NCI-H1417 treated with DMSO at 0.1 percent for 48 hours (cell line): Measurements from ENCODE around the gene SPTBN1.

ENCODE experiments used
- DNase-seq: peaks from one replicate; lab custom pipeline; 2025; lab: John Stamatoyannopoulos, UW

Gene SPTBN1

DNA sequence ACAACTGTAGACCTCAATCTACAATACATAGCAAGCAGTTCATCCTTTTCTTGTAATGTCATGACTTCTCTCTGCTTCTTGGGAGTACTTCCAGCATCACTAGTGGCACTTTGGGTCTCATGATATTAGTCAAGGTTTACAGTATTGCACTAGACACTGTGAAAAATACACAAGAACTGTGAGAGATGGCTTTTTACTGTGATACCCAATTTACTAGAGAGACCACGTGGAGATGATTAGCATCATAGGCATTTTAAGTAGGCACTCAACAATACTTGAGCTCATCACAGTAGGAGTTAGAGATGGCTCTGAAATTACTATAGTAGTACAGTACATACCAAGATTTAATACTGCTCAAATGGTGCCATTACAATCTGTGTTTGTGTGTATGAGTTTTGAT, 154.6 kb downstream of the SPTBN1 start:
- no peak for DNase-seq

DNA sequence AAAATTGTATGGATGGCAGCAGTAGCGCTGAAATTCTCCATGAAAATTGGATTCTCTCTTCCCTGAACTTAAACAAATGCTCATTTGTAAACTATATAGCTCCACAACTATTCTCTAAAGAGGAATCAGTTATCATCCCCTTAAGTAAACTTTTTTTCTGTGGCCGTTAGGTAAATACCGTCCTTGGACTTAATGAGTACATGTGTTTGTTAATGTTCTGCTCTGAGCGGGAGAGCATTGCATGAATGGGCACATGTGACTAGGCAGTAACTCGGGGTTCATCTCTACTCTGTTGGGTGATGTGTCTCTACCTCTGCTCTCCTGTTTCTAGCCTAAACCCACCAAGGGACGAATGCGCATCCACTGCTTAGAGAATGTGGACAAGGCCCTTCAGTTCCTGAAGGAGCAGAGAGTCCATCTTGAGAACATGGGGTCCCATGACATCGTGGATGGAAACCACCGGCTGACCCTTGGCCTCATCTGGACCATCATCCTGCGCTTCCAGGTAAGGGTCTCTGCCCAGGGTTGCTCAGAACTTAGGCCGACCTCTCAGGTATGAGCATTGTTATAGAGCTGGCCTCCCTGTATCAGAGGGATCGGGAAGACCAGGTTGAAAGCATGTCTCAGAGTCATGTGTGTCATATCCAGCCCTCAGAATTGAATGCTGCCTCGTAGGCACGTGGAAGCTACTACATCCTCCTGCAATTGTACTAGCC, 155.9 kb downstream of the SPTBN1 start:
- no peak for DNase-seq

GRCh38 chr2:54613386-54613785, 157.3 kb downstream of the SPTBN1 start:
- DNase-seq, result no peak

GRCh38 chr2:54613794-54614257, 157.7 kb downstream of the SPTBN1 start:
- DNase-seq, result no peak

DNA sequence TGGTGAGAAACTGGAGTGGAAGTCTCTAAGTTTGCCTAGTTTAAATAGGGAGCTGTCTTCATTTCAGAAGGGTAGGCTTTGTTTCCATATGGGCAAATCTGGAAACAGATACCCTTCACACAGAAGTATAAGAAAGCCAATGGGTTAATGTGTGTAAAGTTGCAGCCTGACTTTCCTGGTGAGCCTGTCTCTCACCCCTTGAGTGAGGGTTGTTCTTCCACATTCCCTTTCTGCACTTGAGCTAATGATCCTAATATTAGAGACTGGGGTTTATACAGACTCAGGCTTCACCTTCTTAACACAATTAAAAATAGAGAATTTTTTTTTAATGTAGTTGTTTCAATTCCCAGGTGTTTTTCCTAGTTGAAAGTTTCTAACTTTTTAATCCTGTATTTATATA, 158.7 kb downstream of the SPTBN1 start:
- DNase-seq, result no peak

DNA sequence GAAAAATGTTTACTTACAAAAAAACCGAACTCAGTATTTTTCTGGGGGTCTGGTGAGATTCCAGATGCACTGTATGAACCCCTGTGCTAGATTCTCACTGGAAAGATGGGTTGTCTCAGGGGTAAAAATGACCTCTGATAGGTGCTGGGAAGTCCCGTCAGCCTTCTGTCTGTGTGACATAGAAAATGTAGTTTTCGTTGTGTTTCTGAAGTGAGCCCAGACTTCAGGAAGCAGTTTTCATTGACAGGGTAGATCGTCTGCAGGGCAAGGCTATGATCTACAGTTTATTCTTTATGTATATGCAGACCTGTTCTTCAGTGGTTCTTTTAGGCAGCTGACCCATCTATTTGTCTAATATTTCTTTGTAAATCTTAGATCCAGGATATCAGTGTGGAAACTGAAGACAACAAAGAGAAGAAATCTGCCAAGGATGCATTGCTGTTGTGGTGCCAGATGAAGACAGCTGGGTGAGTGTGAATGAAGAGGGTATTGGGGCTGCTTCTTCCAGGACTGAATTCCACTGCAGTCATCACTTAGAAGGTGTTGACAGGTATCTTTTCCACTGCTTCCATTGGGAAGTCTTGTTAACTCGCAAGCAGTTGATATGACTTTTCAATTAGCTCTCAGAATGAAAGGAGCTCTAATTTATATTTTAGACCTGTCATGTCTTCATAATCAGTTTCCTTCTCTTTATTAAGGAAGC, 159.9 kb downstream of the SPTBN1 start:
- no peak for DNase-seq

GRCh38 chr2:54617409-54617808, 161.3 kb downstream of the SPTBN1 start:
- no peak for DNase-seq

GRCh38 chr2:54618646-54619565, 162.8 kb downstream of the SPTBN1 start:
- no peak for DNase-seq

- DNase-seq, result no peak
These were observed 163.6 kb downstream of the SPTBN1 start for GRCh38 chr2:54619660-54620231.

DNA sequence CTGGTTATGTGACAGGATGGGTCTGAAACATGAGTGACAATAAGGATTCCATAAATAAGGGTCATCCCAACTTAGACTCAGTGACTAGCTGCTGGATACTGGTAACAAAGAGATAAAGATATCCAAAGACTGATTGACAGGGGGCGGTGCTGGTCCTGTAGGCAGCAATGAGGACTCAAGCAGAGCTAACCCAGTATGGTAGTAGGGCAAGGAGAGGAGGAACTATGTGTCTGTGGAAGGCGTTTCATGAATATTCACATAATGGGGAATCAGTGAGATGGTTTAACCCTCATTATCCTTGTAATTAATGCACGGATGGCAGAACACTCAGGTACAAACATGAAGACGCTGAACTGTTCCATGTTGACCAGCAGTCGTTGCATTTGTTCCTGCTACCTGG, 164.8 kb downstream of the SPTBN1 start:
- no peak for DNase-seq

DNA sequence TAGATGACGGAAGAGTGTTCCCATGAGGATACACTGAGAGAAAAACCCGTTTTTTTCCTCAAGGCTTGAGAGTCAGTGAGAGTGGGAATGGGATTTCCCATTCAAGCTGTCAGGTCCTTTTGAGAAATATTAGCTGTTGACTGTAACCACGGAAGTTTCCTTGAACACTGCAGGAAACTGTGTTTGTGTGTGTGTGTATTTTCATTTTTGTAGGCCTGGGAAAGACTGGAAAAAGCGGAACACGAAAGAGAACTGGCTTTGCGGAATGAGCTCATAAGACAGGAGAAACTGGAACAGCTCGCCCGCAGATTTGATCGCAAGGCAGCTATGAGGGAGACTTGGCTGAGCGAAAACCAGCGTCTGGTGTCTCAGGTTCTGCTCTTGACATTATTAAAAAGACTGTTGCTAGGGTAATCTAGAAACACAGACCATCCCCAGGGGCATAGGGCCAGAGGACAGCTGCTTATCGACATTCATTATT, 168.5 kb downstream of the SPTBN1 start:
- DNase-seq, result no peak

- DNase-seq, result no peak
These were observed 170.0 kb downstream of the SPTBN1 start for GRCh38 chr2:54626131-54626530.

- DNase-seq, result no peak
These were observed 170.8 kb downstream of the SPTBN1 start for GRCh38 chr2:54626884-54627283.

GRCh38 chr2:54627973-54628372, 171.8 kb downstream of the SPTBN1 start:
- no peak for DNase-seq

DNA sequence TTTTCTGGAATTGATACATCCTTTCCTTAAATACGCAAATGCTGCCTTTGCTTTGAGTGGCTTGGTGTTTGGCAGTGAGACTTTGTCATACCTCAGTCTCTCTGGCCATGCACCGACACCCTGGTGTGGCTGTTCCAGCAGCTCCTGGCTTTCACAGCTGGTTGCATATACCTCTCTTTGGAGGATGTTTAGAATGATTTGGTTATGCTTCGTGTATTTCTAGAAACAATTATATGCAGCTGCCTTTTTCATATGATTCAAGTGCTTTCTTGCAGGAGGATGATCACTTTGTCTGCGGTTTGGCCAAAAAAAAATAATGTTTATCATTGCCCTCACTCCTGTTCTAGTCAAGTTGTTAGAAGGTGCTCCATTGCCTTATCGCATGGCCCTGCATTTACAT, 172.3 kb downstream of the SPTBN1 start:
- no peak for DNase-seq

GRCh38 chr2:54628957-54629356, 172.8 kb downstream of the SPTBN1 start:
- DNase-seq, result no peak

DNA sequence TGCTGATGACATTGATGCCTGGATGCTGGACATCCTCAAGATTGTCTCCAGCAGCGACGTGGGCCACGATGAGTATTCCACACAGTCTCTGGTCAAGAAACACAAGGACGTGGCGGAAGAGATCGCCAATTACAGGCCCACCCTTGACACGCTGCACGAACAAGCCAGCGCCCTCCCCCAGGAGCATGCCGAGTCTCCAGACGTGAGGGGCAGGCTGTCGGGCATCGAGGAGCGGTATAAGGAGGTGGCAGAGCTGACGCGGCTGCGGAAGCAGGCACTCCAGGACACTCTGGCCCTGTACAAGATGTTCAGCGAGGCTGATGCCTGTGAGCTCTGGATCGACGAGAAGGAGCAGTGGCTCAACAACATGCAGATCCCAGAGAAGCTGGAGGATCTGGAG, 173.3 kb downstream of the SPTBN1 start:
- no peak for DNase-seq

- no peak for DNase-seq
These were observed 174.1 kb downstream of the SPTBN1 start for GRCh38 chr2:54629914-54630857.

DNA sequence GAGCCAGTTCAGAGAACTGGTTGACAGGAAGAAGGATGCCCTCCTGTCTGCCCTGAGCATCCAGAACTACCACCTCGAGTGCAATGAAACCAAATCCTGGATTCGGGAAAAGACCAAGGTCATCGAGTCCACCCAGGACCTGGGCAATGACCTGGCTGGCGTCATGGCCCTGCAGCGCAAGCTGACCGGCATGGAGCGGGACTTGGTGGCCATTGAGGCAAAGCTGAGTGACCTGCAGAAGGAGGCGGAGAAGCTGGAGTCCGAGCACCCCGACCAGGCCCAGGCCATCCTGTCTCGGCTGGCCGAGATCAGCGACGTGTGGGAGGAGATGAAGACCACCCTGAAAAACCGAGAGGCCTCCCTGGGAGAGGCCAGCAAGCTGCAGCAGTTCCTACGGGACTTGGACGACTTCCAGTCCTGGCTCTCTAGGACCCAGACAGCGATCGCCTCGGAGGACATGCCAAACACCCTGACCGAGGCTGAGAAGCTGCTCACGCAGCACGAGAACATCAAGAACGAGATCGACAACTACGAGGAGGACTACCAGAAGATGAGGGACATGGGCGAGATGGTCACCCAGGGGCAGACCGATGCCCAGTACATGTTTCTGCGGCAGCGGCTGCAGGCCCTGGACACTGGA, 174.9 kb downstream of the SPTBN1 start:
- no peak for DNase-seq

DNA sequence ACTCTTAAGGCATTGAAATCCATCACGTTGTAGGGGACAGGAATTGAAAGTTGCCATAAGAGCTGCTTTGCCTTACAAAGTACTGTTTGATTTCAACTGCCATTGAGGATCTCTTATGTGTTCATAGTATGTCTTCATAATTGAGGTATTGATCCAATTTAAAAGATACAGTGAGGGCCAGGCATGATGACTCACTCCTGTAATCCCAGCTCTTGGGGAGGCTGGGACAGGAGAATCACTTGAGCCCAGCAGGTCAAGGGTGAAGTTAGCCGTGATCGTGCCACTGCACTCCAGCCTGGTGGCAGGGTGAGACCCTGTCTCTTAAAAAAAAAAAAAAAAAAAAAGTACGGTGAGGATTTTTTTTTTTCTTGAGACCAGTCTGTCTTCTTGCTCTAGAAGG, 175.6 kb downstream of the SPTBN1 start:
- DNase-seq, result no peak
